ENCODE measurements around the gene MPPE1.
A peak's percentile ranks its signal among the peaks of the same experiment; 100 is the strongest.

The MPPE1 gene

DNA sequence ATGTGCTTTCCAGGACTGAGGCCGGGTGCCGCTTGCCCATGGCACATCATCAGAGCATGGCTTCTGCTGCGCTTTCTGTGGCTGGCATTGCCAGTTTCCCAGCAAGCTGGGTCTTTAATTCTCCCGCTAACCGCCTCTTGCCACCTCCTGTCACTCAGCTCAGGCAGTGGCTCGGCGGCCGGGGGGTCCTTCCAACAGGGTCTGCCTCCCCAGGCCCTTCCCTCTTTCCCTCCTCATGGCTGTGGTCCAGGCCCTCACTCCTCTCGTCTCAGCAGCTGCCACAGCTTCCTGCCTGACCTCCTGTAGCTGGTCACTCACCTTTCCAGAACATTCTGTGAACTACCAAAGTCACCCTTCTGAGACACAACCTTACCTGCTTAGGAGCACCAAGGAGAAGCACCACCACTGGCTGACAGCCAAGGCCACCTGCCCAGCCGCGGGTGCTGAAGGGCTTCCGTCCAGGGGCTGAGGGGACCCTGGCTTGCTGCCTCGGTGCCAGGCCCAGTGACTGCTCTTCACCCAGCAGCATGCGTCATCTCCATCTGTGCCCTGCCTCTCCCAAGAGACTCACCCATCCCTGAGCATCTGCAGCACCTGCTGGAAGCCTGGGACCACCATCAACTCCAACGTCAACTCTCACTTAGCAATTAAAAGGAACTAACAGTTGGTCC, 34.3 kb downstream of the MPPE1 start:
- DNase-seq (ENCODE audit: extremely low read depth, low read depth): no peak
- no peak overlapping the region for H3K4me3 ChIP-seq (replicated peaks; ENCODE audit: low read depth, low read length)
- TF ChIP-seq, protein P1, sequence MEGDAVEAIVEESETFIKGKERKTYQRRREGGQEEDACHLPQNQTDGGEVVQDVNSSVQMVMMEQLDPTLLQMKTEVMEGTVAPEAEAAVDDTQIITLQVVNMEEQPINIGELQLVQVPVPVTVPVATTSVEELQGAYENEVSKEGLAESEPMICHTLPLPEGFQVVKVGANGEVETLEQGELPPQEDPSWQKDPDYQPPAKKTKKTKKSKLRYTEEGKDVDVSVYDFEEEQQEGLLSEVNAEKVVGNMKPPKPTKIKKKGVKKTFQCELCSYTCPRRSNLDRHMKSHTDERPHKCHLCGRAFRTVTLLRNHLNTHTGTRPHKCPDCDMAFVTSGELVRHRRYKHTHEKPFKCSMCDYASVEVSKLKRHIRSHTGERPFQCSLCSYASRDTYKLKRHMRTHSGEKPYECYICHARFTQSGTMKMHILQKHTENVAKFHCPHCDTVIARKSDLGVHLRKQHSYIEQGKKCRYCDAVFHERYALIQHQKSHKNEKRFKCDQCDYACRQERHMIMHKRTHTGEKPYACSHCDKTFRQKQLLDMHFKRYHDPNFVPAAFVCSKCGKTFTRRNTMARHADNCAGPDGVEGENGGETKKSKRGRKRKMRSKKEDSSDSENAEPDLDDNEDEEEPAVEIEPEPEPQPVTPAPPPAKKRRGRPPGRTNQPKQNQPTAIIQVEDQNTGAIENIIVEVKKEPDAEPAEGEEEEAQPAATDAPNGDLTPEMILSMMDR (IDR thresholded peaks at IDR 0.05; ENCODE audit: low read depth, low read length, missing control alignments): no peak

DNA sequence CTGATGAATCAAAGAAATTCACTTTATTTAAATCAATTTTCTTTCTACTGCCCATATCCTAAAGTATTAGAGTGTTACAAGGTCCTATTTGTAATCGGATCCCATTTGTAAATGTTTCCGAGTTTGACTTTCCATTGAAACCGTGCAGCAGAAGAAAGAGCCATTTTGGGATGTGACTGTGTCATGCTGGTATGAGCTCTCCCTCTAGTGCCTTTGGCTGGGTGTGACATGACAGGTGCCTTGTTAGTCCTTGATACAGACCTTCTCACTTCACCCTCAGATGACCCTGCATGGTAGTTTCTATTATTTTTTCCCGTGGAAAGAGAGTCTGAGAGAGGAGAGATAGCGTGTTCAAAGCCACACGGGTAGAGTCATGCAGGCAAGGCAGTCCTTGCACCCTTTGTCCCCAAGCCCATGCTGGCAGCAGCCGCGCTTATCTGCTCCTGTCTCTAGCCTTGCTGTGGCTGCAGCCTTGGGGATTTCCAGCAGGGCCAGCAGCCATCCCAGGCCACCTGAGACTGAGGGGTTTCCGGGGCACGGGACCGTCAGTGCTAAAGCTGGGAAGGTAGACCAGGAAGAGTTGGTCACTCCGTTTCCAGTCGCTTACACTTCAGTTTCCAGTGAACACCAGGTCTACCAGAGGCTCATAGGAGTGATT, 35.5 kb downstream of the MPPE1 start:
- DNase-seq (ENCODE audit: extremely low read depth, low read depth): no peak

DNA sequence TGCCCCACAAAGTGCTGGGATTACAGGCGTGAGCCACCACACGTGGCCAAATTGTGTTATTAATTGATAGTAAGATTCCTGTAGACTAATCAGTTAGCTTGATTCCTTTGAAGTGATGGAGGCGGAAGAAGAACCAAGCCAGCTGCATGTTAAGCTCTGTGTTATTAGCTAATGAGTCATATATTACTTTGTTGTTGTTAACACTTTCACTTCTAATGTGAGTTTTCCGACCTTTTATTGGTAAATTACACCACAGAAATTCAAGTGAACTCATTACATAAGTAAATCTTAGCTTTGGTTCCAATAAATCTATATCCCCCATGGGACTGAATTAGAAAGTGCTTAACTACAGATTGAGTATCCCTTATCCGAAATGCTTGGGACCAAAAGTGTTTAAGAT, 36.6 kb downstream of the MPPE1 start:
- no peak overlapping the region for H3K4me3 ChIP-seq (replicated peaks; ENCODE audit: low read depth, low read length)
- DNase-seq (ENCODE audit: extremely low read depth, low read depth): no peak
- TF ChIP-seq, protein P1 (IDR thresholded peaks at IDR 0.05; ENCODE audit: low read depth, low read length, missing control alignments): no peak

More for the DNA sequence above, 35.5 kb downstream of the MPPE1 start:
- no peak overlapping the region for H3K4me3 ChIP-seq (replicated peaks; ENCODE audit: low read depth, low read length)
- TF ChIP-seq, protein P1 (IDR thresholded peaks at IDR 0.05; ENCODE audit: low read depth, low read length, missing control alignments): peak; percentile 19

DNA sequence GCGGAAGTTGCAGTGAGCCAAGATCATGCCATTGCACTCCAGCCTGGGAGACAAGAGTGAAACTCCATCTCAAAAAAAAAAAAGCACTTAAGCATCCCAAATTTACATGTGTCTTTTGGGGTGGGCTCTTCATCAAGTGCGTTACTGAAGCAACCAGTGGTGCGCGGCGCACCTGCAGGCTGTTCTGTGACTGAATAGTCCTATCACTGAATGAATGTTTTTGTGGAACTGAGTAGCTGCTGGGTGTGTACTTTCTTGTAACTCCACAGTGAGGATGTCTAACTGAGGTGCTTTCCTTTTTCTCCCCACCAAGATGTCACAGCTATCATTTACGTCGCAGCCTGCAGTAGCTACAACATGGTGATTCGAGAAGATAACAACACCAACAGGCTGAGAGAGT, 39.9 kb downstream of the MPPE1 start:
- TF ChIP-seq, protein P1 (IDR thresholded peaks at IDR 0.05; ENCODE audit: low read depth, low read length, missing control alignments): no peak
- H3K4me3 ChIP-seq (replicated peaks; ENCODE audit: low read depth, low read length): no peak overlapping the region
- DNase-seq (ENCODE audit: extremely low read depth, low read depth): no peak

DNA sequence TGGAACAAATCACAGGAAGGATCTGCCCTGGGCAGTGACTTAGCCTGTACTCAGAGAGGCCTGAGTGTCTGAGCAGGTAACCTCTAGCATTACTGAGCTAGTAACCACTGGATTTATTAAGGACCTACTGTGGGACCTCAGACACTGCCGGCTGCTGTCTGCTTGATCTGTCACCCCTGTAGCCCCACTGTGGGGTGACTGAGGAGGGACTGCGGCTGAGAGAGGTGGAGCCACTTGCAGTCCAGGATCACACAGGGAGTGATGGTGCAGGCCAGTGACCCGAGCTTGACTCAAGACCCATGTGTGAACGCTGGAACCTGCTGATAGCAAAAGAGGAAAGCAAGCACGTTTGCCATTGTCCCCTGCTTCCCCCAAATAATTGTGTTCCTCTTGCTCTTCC, 41.4 kb downstream of the MPPE1 start:
- no peak for DNase-seq (ENCODE audit: extremely low read depth, low read depth)
- TF ChIP-seq, protein P1 (IDR thresholded peaks at IDR 0.05; ENCODE audit: low read depth, low read length, missing control alignments): no peak
- no peak overlapping the region for H3K4me3 ChIP-seq (replicated peaks; ENCODE audit: low read depth, low read length)

DNA sequence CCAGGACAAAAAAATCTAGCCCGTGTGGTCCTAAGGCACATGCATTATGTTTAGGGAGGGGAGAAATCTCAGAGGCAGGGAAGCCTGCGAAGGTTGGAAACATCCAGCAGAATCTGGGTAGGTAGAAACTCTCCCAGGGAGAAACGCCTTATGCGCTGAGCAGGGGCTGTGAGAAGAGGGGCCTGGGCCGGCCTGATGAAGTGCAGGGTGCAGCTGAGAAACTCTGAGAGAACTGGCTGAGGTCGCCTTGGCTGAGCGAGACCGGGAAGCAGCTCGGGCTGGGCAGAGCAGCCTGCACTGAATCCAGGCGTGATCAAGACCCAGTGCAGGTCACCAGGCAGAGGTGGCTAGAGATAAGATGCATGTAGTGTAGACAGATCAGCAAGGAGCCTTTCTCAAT, 41.8 kb downstream of the MPPE1 start:
- no peak for DNase-seq (ENCODE audit: extremely low read depth, low read depth)
- TF ChIP-seq, protein P1 (IDR thresholded peaks at IDR 0.05; ENCODE audit: low read depth, low read length, missing control alignments): no peak
- H3K4me3 ChIP-seq (replicated peaks; ENCODE audit: low read depth, low read length): no peak overlapping the region

Measured in HFF-Myc (cell line).